Renal pelvis (tissue), 4 donors: ENCODE measurements around the gene ATP2A3. TPM values are rescaled to one million over a fixed set of nuclear protein-coding genes. Genes with fewer than 3 reads are reported as not detected.

Experiments used
- DNase-seq: peaks from one replicate; pipeline ENCODE4 v3.0.0-alpha.2; 2013
- polyA plus RNA-seq, 3 donors: library from polyadenylated mRNA; unstranded; fragments of 120-200 nt; gene quantifications; one replicate each; pipeline ENCODE4 v1.2.1, GENCODE V29; 2013; ENCODE audit not compliant: insufficient read length in 3 of 3

Gene ATP2A3
- polyA plus RNA-seq, 3 donors: 5.4 to 7.2 (median 6.0) TPM

DNA sequence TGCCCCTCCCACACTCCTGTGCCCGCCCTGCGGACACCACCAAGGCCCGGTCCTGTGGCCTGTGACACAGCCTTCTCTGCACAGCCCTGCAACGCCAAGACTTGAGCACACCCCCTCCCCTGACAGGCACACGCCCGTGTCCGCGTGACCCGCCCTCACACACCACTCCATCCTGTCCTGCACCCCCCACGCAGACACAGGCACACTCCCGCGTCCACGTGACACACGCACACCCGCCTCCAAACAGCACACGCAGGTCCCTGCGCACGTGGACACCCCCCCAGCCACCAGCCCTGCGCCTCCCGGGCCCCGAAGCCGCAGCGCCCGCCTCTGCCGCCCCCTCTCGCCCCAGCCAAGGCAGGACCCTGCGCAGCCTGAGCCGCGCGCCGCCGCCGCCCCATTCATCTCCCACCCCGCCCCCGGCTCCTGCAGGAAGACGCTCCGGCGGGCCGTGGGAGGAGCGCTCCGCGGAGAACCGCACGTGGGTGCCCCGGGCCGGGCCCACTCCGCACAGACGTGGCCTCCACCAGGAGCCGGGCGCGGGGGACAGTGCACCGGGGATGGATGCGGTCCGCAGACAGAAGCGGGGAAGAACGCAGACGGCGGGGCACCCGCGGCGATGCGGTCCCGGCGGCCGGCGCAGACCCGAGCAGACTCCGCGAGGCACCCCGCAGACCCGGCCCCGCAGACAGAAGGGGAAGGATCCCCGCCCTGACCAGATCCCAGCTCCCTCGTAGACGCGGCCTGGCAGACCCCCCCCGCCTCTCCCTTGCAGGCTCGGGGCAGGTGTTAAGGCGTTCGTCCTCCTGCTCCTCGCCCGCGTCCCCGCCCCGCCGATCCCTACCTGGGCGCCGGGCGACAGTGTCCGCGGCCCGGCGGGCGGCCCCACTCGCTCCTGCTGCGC lies 71.9 kb downstream of the ATP2A3 start:
- DNase-seq: no peak

GRCh38 chr17:3891626-3892094 lies 72.6 kb downstream of the ATP2A3 start:
- DNase-seq: no peak

GRCh38 chr17:3890878-3891219 lies 73.4 kb downstream of the ATP2A3 start:
- DNase-seq: no peak

- peak; percentile 50 for DNase-seq
Observed at GRCh38 chr17:3890082-3890877, 74.0 kb downstream of the ATP2A3 start.

- no peak for DNase-seq
Observed at GRCh38 chr17:3889325-3890012, 74.8 kb downstream of the ATP2A3 start.

GRCh38 chr17:3888343-3889171 lies 75.7 kb downstream of the ATP2A3 start:
- peak; percentile 89 for DNase-seq

- DNase-seq: no peak
Observed at GRCh38 chr17:3887804-3888203, 76.4 kb downstream of the ATP2A3 start.

- DNase-seq: no peak
Observed at GRCh38 chr17:3887394-3887793, 76.8 kb downstream of the ATP2A3 start.

DNA sequence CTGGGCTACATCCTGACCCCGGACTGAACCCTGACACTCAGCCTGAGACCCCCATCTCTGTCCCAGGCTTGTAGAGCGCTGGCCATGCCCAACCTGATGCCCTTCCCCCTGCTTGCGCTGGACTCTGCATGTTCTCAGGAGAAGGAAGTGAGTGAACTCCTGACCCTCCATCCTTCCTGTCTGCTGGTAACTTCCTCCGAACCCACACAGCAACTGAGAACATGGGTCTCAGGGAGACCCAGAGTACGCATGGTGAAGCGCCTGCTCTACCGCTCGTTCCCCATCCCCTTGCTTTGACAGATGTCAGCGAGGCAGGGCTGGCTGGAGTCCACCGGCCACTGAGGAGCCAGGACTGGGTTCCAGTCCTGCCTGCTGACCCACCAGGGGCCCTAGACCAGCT lies 77.5 kb downstream of the ATP2A3 start:
- DNase-seq: no peak

GRCh38 chr17:3885970-3886369 lies 78.3 kb downstream of the ATP2A3 start:
- no peak for DNase-seq

- no peak for DNase-seq
Observed at GRCh38 chr17:3885271-3885670, 79.0 kb downstream of the ATP2A3 start.

DNA sequence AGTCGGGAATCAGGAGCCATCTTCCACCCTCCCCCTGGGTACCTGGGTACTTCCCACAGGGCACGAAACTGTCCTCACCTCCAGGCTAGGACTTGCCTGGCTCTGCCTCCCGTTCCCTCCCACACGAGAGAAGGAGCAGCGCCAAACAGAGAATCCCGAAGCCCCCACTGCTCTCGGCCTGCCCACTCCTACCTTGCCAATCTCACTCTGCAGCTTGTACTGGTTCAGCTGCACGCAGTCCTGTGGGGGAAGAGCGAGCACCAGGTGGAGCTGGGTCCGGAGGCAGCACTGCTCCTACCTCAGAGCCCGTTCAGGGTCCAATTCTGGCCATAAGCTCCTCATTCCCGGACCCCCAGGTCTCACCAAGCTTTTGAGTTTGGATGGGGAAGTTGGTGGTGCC lies 80.0 kb downstream of the ATP2A3 start:
- no peak for DNase-seq

- no peak for DNase-seq
Observed at GRCh38 chr17:3882276-3882675, 82.0 kb downstream of the ATP2A3 start.

GRCh38 chr17:3880983-3881382 lies 83.3 kb downstream of the ATP2A3 start:
- DNase-seq: no peak

DNA sequence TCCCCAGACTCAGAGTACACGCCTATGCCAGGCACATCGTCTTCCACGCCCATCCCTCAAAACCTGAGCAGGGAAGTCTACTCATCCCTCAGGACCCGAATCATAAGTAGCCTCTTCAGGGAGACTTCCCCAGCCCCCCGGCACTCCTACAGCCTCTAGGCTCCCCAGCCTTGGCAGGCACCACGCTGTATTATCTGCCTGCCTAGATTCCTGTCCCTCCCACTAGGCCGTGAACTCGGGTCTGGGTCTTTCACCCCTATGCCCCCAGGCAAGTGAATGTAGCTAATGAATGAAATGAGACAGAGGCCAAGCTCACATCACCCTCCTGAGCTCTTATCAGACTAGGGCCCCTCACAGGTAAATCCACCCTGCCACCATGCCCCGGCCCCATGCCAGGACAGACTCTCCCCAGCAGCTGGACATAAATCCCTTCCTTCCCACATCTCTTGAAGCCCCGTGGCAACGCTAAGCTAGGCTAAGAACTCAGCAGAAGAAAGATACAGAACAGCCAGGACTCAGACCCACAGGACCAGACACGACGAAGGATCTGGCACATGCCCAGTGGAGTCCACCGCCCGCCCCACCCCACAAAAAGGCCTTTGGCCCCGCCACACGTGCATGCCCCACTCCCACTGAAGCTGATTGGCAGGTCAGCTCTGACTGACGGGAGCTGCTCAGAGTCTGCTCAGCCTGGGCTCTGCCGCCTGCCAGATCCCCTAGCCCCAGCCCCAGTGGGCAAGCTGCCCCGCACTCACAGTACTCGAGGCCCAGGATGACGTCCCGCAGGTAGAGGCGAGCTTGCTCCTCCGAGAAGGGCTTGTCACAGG lies 84.4 kb downstream of the ATP2A3 start:
- no peak for DNase-seq

DNA sequence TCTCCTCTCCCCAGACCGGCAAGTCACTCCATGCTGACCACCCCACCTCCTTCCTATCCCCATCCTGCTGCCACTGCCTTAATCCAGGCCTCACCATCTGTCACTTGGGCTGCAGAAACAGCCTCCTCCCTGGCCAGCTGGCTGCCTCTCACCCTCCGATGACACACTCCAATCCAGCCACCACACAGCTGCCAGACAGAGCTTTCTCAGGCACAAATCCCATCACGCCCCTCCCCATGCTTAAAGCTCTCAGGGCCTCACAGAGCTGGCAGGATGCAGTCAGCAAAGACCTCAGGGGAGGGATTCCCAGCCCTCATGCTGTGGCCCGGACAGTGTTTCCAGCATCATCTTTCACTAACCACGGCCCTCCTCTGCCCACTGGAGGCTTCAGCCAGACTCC lies 85.1 kb downstream of the ATP2A3 start:
- DNase-seq: no peak

DNA sequence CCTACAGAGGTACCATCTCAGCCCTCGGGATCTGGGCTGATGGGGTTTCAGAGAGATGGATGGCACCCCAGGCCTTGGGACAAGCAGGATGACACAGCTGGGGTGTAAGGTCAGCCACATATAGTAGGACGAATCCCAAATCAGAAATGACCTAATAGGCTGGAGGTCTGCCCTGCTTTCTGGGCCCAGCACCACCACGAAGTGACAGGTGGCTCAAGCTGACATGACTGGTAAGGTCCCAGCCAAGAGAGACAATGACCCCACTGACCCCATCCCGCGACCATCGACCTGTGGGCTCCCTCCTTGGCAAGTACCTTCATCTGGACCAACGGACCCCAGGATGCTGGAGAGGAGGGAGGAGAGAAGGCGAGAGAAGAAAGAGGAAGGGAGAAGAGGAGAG lies 87.0 kb downstream of the ATP2A3 start:
- DNase-seq: no peak

- no peak for DNase-seq
Observed at GRCh38 chr17:3875317-3875716, 88.9 kb downstream of the ATP2A3 start.
